Fibroblast of gingiva (primary cell): ENCODE data around the gene DAAM2.
A peak's percentile ranks its signal among the peaks of the same experiment; 100 is the strongest.

Experiments
- DNase-seq: peaks from one replicate; pipeline ENCODE4 v3.0.0-alpha.2; 2011; ENCODE audit warnings: low read depth

The DAAM2 gene

DNA sequence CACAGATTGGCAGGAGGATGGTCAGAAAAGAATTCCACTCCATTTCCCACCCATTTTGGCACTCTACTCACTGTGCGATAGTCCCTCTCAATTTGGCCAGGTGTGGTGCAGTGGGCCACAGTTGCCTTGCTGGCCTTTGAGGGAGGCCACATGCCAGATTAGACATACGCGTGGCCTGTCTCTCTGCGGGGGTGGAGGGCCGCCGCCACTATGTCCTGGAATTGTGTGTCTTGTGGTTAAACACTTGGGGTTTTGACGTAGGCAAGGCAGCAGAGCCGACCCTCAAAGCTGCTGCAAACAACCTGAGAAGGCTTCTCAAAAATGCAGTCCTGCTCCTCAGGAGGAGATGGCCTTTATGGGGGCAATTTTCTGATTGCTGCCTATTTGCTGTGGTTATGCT is 4.9 kb upstream of the DAAM2 start:
- no peak for DNase-seq

DNA sequence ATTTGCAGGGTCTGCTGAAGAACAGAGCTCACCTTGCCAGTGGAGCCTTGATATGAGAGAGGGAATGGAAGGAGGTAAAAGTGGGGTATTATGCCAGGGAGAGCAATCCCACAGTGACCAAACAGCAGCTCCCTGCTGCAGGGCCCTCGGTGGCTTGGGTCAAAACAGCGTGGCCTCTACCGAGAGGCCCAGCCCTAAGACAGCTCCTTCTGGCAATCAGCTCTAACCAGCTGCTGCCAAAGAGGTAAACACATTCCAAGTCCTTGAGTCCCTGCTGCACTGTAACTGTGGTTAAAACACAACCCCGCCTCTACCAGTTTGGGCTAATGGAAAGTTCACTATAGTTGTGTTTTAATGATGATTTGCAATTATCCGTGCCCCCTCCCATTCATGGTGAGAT is 1.4 kb upstream of the DAAM2 start:
- no peak for DNase-seq

- peak; percentile 22 for DNase-seq
Observed at GRCh38 chr6:39791311-39791710, 865 bp upstream of the DAAM2 start.

DNA sequence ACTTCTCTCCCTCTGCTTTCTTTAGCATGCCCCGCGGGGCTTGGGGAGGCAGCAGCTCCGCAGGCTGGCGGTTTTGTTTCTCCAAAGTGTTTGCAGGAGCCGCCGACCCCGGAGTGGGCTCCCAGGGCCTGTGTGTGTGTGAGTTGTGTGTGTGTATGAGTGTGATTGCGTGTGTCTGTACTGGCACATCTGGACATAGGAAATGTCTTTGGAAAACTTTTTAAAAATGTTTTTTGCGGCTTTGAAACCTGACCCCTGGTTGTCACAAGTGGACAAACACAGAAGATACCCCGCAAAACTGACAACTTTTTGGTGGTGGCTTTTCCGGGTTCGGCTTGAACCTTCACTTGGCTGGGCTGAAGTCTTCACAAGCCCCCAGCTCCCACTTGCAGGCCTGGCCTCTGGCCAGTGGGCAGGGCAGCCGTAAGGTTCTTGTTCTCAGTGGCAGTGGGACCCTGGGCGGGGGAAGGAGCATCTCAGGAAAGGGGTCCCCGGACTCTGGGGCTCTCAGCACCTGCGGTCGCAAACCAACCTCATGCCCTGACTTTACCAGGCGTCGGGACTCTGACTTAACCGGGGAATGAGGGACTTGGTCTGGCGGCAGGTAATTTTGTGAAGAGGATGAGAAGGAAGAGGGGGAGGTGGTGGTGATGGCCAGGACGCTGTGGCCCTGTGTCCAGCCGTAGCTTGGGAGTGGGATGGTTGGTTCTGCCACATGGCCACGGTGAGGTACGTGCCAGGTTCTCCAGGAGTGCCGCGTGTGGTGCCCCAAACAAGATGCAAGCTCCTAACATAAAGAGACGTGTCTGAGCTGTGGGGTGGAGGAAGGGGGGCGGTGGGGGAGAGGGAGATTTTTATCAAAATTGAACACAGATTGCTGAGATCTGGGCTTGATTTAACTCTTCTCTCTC is 619 bp downstream of the DAAM2 start:
- peak; percentile 6 for DNase-seq

DNA sequence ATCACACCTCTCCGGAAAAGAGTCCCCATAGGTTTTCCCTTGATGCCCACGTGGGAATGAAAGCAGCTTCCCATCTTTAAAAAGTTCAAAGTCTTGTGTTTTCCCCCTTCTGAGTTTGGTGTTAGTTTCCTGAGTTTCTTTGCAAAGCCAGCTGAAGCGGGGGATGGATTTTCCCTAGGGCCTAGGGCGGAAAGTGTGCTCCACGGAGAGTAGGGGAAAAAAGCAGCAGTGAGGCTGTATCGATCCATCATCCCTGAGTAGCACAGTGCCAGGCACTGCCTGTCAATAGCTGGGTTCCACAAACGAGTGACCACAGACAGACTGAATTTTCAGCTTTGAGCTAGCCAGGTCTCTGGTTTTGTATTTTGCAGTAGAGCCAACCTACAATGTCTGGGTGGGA is 1.3 kb downstream of the DAAM2 start:
- DNase-seq = no peak

DNA sequence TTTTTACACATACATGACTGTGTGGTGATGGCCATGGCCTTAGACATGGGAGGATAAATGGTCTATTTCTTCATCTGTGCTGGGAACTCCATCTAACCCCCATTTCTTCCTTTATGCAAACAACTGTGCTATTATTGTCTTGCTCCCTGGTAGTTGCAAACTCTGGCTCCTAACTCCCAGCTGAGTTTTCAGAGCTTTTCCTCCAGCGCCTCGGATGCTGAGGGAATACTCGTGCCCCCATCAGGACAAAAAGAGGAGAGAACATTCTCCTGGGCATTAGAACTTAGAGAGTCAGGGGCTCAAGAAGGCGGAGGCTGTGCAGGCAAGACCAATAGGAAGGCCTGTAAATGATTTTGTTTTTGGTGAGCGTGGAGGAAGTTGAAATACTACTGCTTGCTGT is 2.1 kb downstream of the DAAM2 start:
- no peak for DNase-seq

- DNase-seq = no peak
Observed at GRCh38 chr6:39797751-39798150, 5.6 kb downstream of the DAAM2 start.

- DNase-seq = no peak
Observed at GRCh38 chr6:39800034-39801032, 8.2 kb downstream of the DAAM2 start.

DNA sequence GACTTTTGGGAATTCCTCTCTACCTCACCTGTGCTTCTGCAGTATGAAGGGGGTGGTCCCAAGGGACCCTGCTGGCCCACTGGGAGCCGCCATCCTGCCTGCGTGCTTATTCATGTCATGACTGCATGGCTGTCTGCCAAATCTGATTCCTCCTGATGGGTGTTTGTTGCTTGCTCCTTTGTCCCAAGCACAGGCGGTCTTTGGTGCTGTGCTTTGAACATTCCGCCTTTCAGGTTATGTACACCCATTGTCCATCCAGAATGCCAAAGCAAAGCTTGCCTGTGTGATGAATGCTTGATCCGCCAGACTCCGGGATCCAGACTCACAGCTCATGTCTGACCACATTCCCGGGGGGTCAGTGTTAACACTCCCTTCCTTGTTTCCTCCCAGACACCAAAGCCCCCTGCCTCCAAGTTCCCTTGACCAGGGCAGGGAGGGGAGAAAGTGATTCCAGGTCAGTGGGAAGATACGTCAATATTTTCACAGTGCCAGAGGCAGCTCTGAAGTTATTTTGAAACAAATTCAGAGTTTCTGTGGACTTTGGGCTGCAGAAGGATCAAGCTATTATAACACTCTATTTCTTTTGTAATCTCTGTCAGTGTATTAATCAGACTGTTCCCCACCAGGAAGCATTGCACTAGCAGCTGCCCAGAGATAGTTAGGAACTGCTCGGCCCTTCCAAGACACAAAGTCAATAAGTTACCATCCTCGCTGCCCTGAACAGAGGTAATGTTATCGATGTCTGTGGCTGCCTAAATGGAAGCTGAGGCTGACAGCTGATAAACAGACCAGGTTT is 9.5 kb downstream of the DAAM2 start:
- no peak for DNase-seq

DNA sequence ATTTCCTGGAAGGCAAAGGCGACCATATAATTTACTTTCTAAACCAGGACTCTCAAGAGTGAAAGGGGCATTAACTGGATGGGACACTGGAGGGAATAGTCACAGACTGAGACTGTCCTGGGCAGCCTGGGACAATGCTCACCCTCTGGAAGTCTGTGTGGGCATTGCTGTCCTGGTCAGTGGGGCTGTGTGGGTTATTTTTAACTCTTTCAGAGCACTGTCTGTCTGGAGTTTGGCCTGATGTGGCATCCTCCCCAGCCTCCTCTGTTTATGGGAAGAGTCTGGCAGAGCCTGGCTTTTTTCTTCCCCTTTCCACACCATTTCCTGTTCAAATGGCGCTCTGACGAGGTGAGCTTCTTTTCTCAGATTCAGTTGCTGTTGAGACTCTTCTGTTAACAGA is 11.7 kb downstream of the DAAM2 start:
- DNase-seq = no peak

DNA sequence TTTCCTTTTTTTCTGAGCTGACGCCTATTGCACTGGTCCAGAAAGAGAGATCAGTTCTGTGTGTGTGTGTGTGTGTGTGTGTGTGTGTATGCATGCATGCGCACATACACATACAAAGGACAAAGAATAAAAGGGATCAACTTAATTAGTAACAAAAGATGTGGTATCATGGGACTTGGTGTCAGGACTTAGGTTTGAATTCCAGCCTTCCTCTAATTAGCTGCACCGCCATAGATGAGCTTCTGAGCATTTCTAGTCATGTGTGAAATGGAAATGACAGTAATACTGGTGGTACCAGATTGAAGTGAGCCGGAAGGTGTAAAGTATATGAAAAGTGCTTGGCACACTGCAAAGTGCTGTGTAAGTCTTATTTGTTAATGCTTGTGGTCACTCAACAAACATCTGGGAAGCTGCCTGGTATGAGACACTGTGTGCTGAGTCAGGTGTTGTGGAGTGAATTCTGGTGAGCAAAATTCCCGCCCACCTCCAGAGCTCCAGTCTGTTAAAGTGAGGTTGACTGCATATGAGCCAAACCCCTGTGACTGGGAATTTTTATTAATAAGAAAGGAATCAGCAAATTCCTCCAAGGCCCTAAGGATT is 12.4 kb downstream of the DAAM2 start:
- no peak for DNase-seq

GRCh38 chr6:39806278-39806677 is 14.1 kb downstream of the DAAM2 start:
- no peak for DNase-seq

GRCh38 chr6:39808346-39808745 is 16.2 kb downstream of the DAAM2 start:
- no peak for DNase-seq

GRCh38 chr6:39808964-39809363 is 16.8 kb downstream of the DAAM2 start:
- DNase-seq = no peak

- no peak for DNase-seq
Observed at GRCh38 chr6:39811835-39812345, 19.7 kb downstream of the DAAM2 start.

DNA sequence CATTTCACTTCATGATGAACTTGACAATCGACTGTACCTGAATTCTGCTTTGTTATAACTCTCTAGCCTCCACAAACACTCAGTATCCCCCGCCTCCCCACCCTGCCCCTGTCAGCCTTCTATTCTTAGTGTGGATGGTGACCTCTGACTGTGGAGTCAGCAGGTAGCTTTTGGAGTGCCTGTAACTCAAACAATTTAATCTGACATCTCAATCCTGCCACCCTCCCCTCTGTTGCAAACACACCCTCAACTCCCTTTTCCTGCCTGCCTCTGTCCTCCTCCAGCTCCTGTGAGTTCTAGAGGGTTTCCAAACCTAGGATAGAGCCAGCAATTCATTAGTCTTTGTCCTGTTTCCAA is 20.3 kb downstream of the DAAM2 start:
- DNase-seq = no peak

DNA sequence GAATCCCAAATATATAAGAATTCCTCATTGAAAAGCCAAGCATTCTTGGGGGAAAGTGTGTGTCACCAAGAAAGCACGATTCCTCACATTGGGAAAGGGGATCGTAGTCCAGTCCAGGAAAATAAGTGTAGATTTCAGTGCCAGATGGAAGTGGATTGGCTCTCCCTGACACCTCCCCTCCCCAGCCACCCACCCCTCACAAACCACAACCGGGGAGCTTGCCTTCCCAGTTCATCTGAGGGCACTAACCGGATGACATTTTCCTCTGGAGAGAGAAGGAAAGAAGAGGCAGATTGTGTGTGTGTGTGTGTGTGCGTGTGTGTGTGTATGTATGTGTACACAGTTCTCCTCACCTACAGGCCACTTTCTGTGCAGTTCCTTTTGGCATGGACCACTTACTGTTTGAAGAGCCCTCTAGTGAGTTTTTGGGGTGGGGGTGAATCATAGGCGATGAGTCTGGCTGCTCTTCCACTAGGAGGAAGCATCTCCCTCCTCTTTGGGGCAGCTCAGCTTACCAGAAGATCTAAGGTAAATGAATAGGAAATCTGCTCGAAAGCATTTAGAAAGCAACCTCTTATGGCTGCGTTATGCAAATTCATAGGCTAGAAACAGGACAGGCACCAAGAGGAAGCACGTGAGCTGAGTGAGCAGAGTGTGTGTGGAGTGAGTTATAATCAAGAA is 20.8 kb downstream of the DAAM2 start:
- DNase-seq = peak; percentile 78

- no peak for DNase-seq
Observed at GRCh38 chr6:39814236-39814635, 22.1 kb downstream of the DAAM2 start.

GRCh38 chr6:39815356-39815755 is 23.2 kb downstream of the DAAM2 start:
- DNase-seq = no peak

GRCh38 chr6:39816747-39817146 is 24.6 kb downstream of the DAAM2 start:
- DNase-seq = peak; percentile 9

DNA sequence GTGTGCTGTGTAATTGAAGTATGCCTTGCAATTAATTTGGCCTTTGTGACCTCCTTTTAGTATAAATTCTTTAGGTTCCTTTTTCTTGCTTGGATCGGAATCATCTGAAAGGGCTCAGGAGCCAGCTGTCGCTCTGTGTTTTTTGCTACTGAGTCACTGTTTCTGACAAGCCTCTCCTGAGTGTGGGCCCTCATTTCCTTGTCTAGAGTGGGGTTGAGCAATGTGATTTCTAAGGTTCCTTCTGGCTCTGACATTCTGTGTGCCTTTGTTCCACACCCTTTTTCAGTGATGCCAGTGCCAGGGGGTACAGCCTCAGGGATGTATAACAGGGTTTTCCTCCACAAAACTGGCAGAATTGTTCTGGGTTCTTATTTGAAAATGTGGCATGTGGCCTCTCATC is 26.5 kb downstream of the DAAM2 start:
- no peak for DNase-seq
